B cell (primary cell): ENCODE measurements around the gene LAGE3.

Source experiments
- EZH2 ChIP-seq: IDR thresholded peaks from 2 replicates; pipeline ENCODE4 v1.6.1; 2012; ENCODE audit warnings: borderline replicate concordance, low read depth, mild to moderate bottlenecking, moderate library complexity, low read length; ENCODE audit not compliant: insufficient read depth, poor library complexity, severe bottlenecking
- TF ChIP-seq, protein P1 (sequence below): fragments of 200-600 bp; IDR thresholded peaks from one replicate; pipeline ENCODE4 v1.8.0; 2022; ENCODE audit warnings: antibody characterized with exemption, mild to moderate bottlenecking

DNA sequence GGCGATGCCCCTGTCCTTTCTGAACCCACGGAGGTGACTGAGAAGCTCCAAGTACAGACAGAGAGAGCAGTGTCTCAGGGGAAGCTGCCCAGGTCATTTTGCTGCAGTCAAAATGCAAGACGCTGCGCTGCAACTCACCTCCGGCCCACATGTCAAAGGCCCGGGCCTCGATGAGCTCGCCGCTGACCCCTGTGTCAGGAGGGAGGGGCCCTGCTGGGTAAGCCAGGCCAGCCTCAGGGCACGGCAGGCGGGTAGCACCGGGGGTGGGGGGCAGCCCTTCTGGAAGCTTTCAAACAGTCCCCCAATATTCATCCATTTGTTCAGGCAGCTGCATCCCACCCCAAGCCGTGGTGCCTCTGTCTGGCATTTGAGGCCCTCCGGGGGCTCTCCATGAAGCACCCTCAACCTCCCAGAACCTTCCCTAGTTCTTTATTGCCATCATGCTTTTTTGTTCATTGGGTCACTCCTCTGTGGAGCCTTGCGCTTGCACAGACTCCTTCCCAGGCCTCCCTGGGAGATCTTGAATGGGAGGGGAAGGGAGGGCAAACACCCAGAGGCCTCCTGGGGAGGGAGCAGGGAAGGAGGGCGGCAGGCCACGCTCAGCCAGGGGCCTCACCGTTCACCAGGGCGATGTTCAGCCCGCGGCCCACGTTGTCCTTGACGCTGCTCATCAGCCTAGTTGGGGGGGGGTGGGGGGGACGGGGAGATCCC is 28.7 kb upstream of the LAGE3 start:
- TF ChIP-seq EZH2, result no peak
- TF ChIP-seq, protein P1, sequence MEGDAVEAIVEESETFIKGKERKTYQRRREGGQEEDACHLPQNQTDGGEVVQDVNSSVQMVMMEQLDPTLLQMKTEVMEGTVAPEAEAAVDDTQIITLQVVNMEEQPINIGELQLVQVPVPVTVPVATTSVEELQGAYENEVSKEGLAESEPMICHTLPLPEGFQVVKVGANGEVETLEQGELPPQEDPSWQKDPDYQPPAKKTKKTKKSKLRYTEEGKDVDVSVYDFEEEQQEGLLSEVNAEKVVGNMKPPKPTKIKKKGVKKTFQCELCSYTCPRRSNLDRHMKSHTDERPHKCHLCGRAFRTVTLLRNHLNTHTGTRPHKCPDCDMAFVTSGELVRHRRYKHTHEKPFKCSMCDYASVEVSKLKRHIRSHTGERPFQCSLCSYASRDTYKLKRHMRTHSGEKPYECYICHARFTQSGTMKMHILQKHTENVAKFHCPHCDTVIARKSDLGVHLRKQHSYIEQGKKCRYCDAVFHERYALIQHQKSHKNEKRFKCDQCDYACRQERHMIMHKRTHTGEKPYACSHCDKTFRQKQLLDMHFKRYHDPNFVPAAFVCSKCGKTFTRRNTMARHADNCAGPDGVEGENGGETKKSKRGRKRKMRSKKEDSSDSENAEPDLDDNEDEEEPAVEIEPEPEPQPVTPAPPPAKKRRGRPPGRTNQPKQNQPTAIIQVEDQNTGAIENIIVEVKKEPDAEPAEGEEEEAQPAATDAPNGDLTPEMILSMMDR, result no peak
